NCI-H1092 treated with DMSO at 0.1 percent for 48 hours (cell line): ENCODE measurements around the gene VIL1.

ENCODE experiments used
- DNase-seq: peaks from one replicate; lab custom pipeline; 2025; lab: John Stamatoyannopoulos, UW

Gene VIL1

GRCh38 chr2:218406209-218406948 is 12.5 kb upstream of the VIL1 start:
- peak; percentile 87 for DNase-seq

GRCh38 chr2:218406949-218407618 is 11.8 kb upstream of the VIL1 start:
- peak; percentile 79 for DNase-seq

- no peak for DNase-seq
These were observed 11.2 kb upstream of the VIL1 start for GRCh38 chr2:218407717-218408116.

- no peak for DNase-seq
These were observed 604 bp upstream of the VIL1 start for GRCh38 chr2:218418321-218418716.

- DNase-seq: no peak
These were observed 800 bp downstream of the VIL1 start for GRCh38 chr2:218419630-218420216.

- no peak for DNase-seq
These were observed 2.1 kb downstream of the VIL1 start for GRCh38 chr2:218421027-218421426.

GRCh38 chr2:218422403-218423086 is 3.6 kb downstream of the VIL1 start:
- no peak for DNase-seq

GRCh38 chr2:218423584-218423983 is 4.7 kb downstream of the VIL1 start:
- no peak for DNase-seq

GRCh38 chr2:218425531-218425930 is 6.6 kb downstream of the VIL1 start:
- no peak for DNase-seq

- DNase-seq: no peak
These were observed 8.8 kb downstream of the VIL1 start for GRCh38 chr2:218427741-218428140.

- DNase-seq: no peak
These were observed 10.1 kb downstream of the VIL1 start for GRCh38 chr2:218428846-218429558.

- no peak for DNase-seq
These were observed 11.2 kb downstream of the VIL1 start for GRCh38 chr2:218429911-218430692.

GRCh38 chr2:218430721-218431120 is 11.8 kb downstream of the VIL1 start:
- no peak for DNase-seq

GRCh38 chr2:218431878-218432277 is 13.0 kb downstream of the VIL1 start:
- no peak for DNase-seq

GRCh38 chr2:218432676-218433365 is 13.9 kb downstream of the VIL1 start:
- DNase-seq: no peak

GRCh38 chr2:218434456-218434855 is 15.5 kb downstream of the VIL1 start:
- DNase-seq: no peak

- DNase-seq: no peak
These were observed 16.4 kb downstream of the VIL1 start for GRCh38 chr2:218435003-218435982.

GRCh38 chr2:218436992-218437391 is 18.1 kb downstream of the VIL1 start:
- no peak for DNase-seq

- DNase-seq: no peak
These were observed 19.0 kb downstream of the VIL1 start for GRCh38 chr2:218437969-218438368.
